Measurements from ENCODE around the gene TSPAN18. TPM values are rescaled to one million over a fixed set of nuclear protein-coding genes. Genes with fewer than 3 reads are reported as not detected.

TSPAN18 gene
- total and polyA plus RNA-seq, 2 experiments from 2014 or later = 68.6 to 82.8 TPM

GRCh38 chr11:44728491-44728910 lies 1.7 kb downstream of the TSPAN18 start:
- no peaks in the 10 kb centered on the region for H3K9me3 ChIP-seq (ENCODE audit: low read depth)
- TF ChIP-seq CTCF (IDR thresholded peaks at IDR 0.05; ENCODE audit: low read depth, low read length) = no peak
- DNase-seq (ENCODE audit: low read depth in 1 of 2, low spot score in 1 of 2) = no peak
- H3K4me3 ChIP-seq = peak overlapping the region; percentile 99
- peaks cover 57% of the 10 kb centered on the region for H3K4me1 ChIP-seq (ENCODE audit: low read depth)
- H3K27me3 ChIP-seq = no peaks in the 10 kb centered on the region
- H3K27ac ChIP-seq = no peak overlapping the region
- no peaks in the 10 kb centered on the region for H3K36me3 ChIP-seq

GRCh38 chr11:44729063-44729462 lies 2.3 kb downstream of the TSPAN18 start:
- no peak for TF ChIP-seq CTCF (IDR thresholded peaks at IDR 0.05; ENCODE audit: low read depth, low read length)
- peaks cover 58% of the 10 kb centered on the region for H3K4me1 ChIP-seq (ENCODE audit: low read depth)
- DNase-seq (ENCODE audit: low read depth in 1 of 2, low spot score in 1 of 2) = no peak
- H3K4me3 ChIP-seq = peak overlapping the region; percentile 99
- H3K9me3 ChIP-seq (ENCODE audit: low read depth) = no peaks in the 10 kb centered on the region
- H3K27me3 ChIP-seq = no peaks in the 10 kb centered on the region
- H3K36me3 ChIP-seq = no peaks in the 10 kb centered on the region
- H3K27ac ChIP-seq = no peak overlapping the region

- Histone ChIP-seq H3K27ac (no peak overlapping the region), H3K36me3 (no peaks in the 10 kb centered on the region), H3K27me3 (no peaks in the 10 kb centered on the region), H3K4me1 (ENCODE audit: low read depth) (peaks cover 58% of the 10 kb centered on the region), H3K4me3 (no peak overlapping the region), H3K9me3 (ENCODE audit: low read depth) (no peaks in the 10 kb centered on the region)
- no peak for DNase-seq (ENCODE audit: low read depth in 1 of 2, low spot score in 1 of 2)
- no peak for TF ChIP-seq CTCF (IDR thresholded peaks at IDR 0.05; ENCODE audit: low read depth, low read length)
Observed at GRCh38 chr11:44729713-44730112, 3.0 kb downstream of the TSPAN18 start.

DNA sequence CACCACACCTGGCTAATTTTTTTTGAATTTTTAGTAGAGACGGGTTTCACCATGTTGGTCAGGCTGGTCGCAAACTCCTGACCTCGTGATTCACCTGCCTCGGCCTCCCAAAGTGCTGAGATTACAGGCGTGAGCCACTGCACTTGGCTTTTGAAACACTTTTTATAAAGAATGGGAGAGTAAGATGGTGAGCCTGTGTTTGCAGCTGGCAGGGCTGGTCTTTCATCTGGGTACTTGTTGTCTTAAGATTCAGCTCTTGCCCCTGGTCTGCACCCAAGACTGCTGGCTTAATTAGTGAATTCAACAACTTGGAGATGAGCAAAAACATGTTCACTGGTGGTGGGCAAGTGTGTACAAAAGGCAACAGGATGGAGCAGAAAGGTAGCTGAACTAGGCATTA lies 4.0 kb downstream of the TSPAN18 start:
- Histone ChIP-seq H3K9me3 (ENCODE audit: low read depth) (no peaks in the 10 kb centered on the region), H3K36me3 (no peaks in the 10 kb centered on the region), H3K4me1 (ENCODE audit: low read depth) (peaks cover 55% of the 10 kb centered on the region), H3K27ac (no peak overlapping the region), H3K27me3 (no peaks in the 10 kb centered on the region), H3K4me3 (no peak overlapping the region)
- DNase-seq (ENCODE audit: low read depth in 1 of 2, low spot score in 1 of 2) = no peak
- no peak for TF ChIP-seq CTCF (IDR thresholded peaks at IDR 0.05; ENCODE audit: low read depth, low read length)

GRCh38 chr11:44731685-44732430 lies 5.1 kb downstream of the TSPAN18 start:
- no peaks in the 10 kb centered on the region for H3K9me3 ChIP-seq (ENCODE audit: low read depth)
- H3K27ac ChIP-seq = peak overlapping the region; percentile 90
- peaks cover 55% of the 10 kb centered on the region for H3K4me1 ChIP-seq (ENCODE audit: low read depth)
- DNase-seq (ENCODE audit: low read depth in 1 of 2, low spot score in 1 of 2) = peak in 1 of 2 donors; percentile 48
- no peak for TF ChIP-seq CTCF (IDR thresholded peaks at IDR 0.05; ENCODE audit: low read depth, low read length)
- no peak overlapping the region for H3K4me3 ChIP-seq
- no peaks in the 10 kb centered on the region for H3K27me3 ChIP-seq
- no peaks in the 10 kb centered on the region for H3K36me3 ChIP-seq

All from cardiac muscle cell (in vitro differentiated cells and primary cell).